LNCaP clone FGC (cell line): ENCODE results near the gene PSMB5.

Experiments used
- DNase-seq: peaks from one replicate; pipeline ENCODE4 v3.0.0-alpha.2; 2011; ENCODE audit warnings: low read depth
- H3K4me3 ChIP-seq: 2 replicates; pipeline ENCODE4 v1.5.1; 2011; ENCODE audit warnings: mild to moderate bottlenecking, low read depth, low read length, control low read depth
- TF ChIP-seq, protein P1 (sequence below): IDR thresholded peaks from 2 replicates; pipeline ENCODE4 v1.5.1; 2012; ENCODE audit warnings: mild to moderate bottlenecking; ENCODE audit not compliant: control insufficient read depth, insufficient read depth; ENCODE audit errors: extremely low read depth

PSMB5 gene

DNA sequence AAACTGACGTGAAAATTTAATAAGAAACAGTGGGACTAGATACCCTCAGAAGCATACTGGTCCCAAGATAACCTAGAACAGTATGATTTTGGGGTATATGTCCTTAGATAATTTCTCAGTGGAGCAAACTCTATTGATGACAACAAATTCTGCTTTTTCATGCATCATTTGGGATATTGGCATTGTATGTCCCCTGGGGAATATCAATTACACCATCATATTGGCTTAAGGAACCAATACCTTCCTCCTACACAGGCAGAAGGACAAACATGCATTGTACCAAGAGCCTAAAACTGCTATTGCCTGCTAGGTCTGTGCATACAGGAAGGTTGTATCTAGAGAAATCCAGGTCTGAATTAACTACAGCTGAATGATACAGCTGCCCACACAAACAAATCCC lies 40.2 kb upstream of the PSMB5 start:
- TF ChIP-seq, protein P1, sequence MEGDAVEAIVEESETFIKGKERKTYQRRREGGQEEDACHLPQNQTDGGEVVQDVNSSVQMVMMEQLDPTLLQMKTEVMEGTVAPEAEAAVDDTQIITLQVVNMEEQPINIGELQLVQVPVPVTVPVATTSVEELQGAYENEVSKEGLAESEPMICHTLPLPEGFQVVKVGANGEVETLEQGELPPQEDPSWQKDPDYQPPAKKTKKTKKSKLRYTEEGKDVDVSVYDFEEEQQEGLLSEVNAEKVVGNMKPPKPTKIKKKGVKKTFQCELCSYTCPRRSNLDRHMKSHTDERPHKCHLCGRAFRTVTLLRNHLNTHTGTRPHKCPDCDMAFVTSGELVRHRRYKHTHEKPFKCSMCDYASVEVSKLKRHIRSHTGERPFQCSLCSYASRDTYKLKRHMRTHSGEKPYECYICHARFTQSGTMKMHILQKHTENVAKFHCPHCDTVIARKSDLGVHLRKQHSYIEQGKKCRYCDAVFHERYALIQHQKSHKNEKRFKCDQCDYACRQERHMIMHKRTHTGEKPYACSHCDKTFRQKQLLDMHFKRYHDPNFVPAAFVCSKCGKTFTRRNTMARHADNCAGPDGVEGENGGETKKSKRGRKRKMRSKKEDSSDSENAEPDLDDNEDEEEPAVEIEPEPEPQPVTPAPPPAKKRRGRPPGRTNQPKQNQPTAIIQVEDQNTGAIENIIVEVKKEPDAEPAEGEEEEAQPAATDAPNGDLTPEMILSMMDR, result no peak
- DNase-seq, result no peak
- H3K4me3 ChIP-seq, result no peak overlapping the region

DNA sequence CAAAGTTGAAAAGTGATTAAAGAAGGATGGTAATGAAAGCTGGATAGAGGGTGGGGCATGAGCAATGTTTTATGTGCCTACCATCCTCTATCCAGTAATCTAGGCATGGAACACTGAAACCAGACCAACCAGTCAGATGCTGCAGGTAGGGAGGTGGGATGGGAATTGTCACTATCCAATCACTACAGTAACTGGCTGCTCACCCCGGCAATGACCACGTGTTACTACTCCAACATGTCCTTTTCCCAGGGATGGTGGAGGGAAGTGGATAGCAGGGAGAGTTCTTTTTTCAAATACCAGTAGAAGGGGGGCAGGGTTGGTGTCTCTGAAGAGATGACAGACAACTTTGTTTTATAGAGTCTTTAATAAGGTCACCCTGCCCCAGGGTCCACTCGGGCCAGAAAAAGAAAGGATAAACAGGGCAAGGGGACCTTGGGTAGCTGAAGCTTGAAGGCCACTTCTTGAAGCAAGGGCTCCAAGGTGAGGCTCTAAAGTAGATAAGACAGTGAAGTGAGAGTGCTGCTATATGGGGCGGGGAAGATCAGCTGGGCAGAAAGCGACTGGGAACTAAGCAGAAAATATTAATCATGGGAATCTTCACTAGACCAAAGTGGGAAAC lies 37.3 kb upstream of the PSMB5 start:
- TF ChIP-seq, protein P1, result no peak
- DNase-seq, result peak; percentile 90
- peak overlapping the region; percentile 85 for H3K4me3 ChIP-seq

DNA sequence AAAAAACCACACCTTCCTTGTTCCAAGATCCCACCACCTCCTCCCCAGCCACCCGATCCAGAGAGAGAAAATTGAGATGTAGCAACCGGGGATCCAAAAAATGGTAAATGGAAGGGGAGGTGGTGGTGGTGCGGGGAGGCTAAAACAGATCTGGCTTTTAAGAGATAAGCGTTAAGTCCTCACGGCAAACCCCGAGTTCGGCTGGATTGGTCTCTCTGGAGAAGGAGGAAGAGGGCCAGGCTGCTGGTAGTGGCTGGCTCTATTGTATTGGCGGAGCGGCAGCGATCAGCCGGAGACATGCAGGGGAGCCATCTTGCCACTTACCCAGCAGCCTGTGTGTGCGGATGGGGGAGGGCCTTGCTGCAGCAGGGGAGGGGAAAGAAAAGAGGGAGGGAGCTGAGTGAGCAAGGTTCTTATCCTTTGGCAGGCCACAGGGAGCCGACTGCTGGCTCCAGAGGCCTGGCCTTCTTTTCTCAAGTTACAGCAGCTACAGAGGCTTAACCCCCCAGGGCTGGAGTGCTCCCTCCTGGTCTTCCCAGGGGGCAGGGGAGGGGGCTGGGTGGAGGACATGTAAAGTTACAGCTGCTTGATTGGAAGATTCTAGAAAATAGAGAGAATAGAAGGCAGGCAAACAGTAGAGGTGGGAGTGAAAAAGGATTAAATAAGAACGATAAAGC lies 36.7 kb upstream of the PSMB5 start:
- peak overlapping the region; percentile 85 for H3K4me3 ChIP-seq
- DNase-seq, result peak; percentile 81
- TF ChIP-seq, protein P1, result no peak

DNA sequence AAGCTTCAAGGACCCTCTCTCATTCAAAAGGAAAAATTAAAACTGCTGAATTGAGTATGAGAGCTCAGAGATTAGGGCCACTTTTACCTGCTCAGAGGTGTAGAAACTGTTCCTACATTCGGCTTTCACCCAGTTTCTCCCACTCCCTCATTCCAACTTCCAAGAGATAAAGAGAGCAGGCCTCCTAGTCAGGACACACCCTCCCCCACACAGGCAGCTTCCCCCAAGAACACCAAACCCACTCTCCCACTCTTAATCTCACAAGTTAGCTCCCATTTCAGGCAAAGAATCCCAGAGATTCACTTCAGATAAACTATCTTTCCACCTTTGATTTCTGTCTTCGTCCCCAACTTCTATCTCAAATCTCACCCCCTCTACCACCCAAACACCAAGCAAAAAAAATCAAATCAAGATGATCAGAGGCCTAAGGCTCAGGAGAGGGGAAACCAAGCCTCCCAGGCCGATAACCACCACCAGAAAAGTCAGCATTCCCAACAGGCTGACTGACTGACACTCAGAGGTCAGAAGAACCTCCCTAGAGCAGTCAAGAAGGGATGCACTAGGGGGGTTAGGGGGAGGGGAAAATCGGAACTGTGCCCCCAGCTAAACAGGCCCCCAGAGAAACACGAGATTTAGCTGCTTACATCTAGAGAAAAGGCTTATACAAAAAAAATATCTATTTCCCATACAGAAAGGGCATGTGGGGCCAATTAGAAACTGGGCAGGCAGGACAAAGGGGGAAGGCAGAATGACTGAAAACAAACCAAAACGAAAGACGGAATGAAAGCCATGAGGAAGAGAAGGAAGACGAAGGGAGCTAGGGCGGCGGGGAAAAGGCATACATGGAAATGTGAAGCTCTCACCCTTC lies 35.8 kb upstream of the PSMB5 start:
- H3K4me3 ChIP-seq, result peak overlapping the region; percentile 85
- TF ChIP-seq, protein P1, result no peak
- no peak for DNase-seq

DNA sequence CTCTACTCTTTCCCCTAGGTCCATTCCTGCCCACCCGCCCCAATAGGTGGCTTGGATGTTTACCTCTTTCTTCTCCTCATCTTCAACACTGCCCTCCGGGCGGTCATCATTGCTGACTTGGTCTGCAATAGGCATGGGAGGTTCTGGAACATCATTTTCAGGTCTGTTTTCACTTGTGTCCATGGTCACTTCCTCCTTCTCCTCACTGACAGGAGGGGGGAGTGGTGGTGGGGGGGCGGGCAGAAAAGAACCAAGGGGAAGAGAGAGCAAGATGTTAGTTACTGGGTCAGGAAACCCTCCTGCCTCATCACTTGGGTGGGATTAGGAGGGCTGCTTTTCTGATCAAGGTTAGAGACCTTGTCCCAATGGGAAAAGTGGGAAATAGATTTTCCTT lies 34.7 kb upstream of the PSMB5 start:
- no peak for DNase-seq
- TF ChIP-seq, protein P1, result no peak
- no peak overlapping the region for H3K4me3 ChIP-seq

DNA sequence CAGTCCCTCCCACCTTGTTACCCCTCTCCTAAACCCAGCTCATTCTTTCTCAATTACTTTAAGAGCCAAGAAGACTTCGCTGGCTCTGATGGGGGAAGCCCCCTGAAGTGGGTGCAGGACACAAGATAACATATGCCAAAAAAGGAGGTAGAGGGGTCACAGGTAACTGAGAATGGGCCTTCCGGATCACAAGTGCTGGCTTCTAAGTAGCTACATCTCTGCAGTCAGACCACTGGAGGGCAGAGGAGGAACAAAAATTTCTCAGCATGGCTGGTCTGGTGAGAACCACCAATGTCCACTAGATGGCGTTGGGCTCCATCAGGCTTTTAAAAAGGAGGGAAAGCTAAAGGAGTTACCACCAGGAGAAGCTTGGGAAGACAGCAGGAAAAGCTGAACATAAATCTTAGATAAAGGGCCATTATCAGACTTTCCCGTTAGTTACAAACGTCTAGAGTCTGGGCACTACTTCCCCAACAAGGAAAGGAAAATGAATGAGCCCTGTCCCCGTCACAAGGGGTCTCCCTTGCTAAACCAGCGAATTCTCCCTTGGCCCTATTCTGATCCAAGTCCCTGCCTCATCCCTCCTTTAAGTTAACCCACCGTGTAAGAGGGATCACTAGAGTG lies 34.2 kb upstream of the PSMB5 start:
- H3K4me3 ChIP-seq, result peak overlapping the region; percentile 21
- DNase-seq, result peak; percentile 82

More for the DNA sequence above, 34.2 kb upstream of the PSMB5 start:
- TF ChIP-seq, protein P1, result peak; percentile 99
